Loucy (cell line): ENCODE measurements around the gene SEC23IP.

Source experiments
- EZH2phosphoT487 ChIP-seq: fragments of 200-600 bp; IDR thresholded peaks from 2 replicates; pipeline ENCODE4 v1.6.1; 2018; ENCODE audit warnings: antibody characterized with exemption, mild to moderate bottlenecking, moderate library complexity, borderline replicate concordance
- TF ChIP-seq, protein P1 (sequence below): fragments of 200-600 bp; sonication (generic); conservative IDR thresholded peaks from 2 replicates; pipeline ENCODE4 v1.5.1; 2014; ENCODE audit warnings: mild to moderate bottlenecking, antibody characterized with exemption, low read length

DNA sequence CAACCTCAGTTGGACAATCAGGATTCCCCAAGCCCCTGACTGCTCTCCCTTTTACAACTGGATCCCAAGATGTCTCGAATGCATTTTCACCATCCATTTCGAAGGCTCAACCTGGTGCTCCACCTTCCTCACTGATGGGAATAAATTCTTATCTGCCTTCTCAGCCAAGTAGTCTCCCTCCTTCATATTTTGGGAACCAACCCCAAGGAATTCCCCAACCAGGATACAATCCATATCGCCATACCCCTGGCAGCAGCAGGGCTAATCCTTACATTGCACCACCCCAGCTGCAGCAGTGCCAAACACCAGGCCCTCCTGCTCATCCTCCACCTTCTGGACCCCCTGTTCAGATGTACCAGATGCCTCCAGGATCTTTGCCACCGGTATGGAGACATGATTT, 6.0 kb downstream of the SEC23IP start:
- TF ChIP-seq, protein P1, sequence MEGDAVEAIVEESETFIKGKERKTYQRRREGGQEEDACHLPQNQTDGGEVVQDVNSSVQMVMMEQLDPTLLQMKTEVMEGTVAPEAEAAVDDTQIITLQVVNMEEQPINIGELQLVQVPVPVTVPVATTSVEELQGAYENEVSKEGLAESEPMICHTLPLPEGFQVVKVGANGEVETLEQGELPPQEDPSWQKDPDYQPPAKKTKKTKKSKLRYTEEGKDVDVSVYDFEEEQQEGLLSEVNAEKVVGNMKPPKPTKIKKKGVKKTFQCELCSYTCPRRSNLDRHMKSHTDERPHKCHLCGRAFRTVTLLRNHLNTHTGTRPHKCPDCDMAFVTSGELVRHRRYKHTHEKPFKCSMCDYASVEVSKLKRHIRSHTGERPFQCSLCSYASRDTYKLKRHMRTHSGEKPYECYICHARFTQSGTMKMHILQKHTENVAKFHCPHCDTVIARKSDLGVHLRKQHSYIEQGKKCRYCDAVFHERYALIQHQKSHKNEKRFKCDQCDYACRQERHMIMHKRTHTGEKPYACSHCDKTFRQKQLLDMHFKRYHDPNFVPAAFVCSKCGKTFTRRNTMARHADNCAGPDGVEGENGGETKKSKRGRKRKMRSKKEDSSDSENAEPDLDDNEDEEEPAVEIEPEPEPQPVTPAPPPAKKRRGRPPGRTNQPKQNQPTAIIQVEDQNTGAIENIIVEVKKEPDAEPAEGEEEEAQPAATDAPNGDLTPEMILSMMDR: no peak
- no peak for TF ChIP-seq EZH2phosphoT487
